Mesendoderm (in vitro differentiated cells): ENCODE measurements around the gene ANKS4B.

Source experiments
- DNase-seq: peaks from one replicate; pipeline ENCODE4 v3.0.0; 2013
- H2AK5ac ChIP-seq: 2 replicates; pipeline ENCODE4 v1.6.1; 2013; ENCODE audit warnings: low read length, inconsistent platforms
- H2BK120ac ChIP-seq: 2 replicates; pipeline ENCODE4 v1.6.1; 2013; ENCODE audit warnings: low read depth, mild to moderate bottlenecking, low read length, moderate library complexity, mixed read lengths
- H2BK15ac ChIP-seq: replicated peaks from 2 replicates; pipeline ENCODE4 v1.6.1; 2013; ENCODE audit warnings: low read depth, mild to moderate bottlenecking, moderate library complexity
- H2BK5ac ChIP-seq: 2 replicates; pipeline ENCODE4 v1.6.1; 2013; ENCODE audit warnings: low read length, inconsistent platforms
- H3K18ac ChIP-seq: 2 replicates; pipeline ENCODE4 v1.6.1; 2013; ENCODE audit warnings: mild to moderate bottlenecking, low read length, mixed read lengths
- H3K23ac ChIP-seq: one replicate; pipeline ENCODE4 v1.6.1; 2013; ENCODE audit warnings: low read length
- H3K27ac ChIP-seq: 2 replicates; pipeline ENCODE4 v1.5.1; 2013; ENCODE audit warnings: low read depth, mild to moderate bottlenecking, inconsistent platforms, low read length, moderate library complexity
- H3K27me3 ChIP-seq: 2 replicates; pipeline ENCODE4 v1.6.1; 2013; ENCODE audit warnings: low read length, control low read depth, mild to moderate bottlenecking, inconsistent platforms; ENCODE audit not compliant: insufficient read depth, poor library complexity
- H3K36me3 ChIP-seq: 2 replicates; pipeline ENCODE4 v1.6.1; 2013; ENCODE audit warnings: low read length, inconsistent platforms; ENCODE audit not compliant: control insufficient read depth, insufficient read depth
- H3K4ac ChIP-seq: one replicate; pipeline ENCODE4 v1.6.1; 2013; ENCODE audit warnings: low read depth, mild to moderate bottlenecking, low read length, moderate library complexity
- H3K4me1 ChIP-seq: 2 replicates; pipeline ENCODE4 v1.6.1; 2013; ENCODE audit warnings: low read depth, low read length, inconsistent platforms; ENCODE audit not compliant: control insufficient read depth
- H3K4me2 ChIP-seq: 2 replicates; pipeline ENCODE4 v1.6.1; 2013; ENCODE audit warnings: low read length
- H3K4me3 ChIP-seq: 2 replicates; pipeline ENCODE4 v1.5.1; 2013; ENCODE audit warnings: mild to moderate bottlenecking, low read length
- H3K56ac ChIP-seq: one replicate; pipeline ENCODE4 v1.6.1; 2013; ENCODE audit warnings: low read length
- H3K79me1 ChIP-seq: 2 replicates; pipeline ENCODE4 v1.6.1; 2013; ENCODE audit warnings: low read length, inconsistent platforms
- H3K79me2 ChIP-seq: 2 replicates; pipeline ENCODE4 v1.6.1; 2013; ENCODE audit warnings: mild to moderate bottlenecking, low read length; ENCODE audit not compliant: control insufficient read depth, insufficient read depth
- H3K9ac ChIP-seq: 2 replicates; pipeline ENCODE4 v1.6.1; 2013; ENCODE audit warnings: low read length, inconsistent platforms
- H4K5ac ChIP-seq: one replicate; pipeline ENCODE4 v1.6.1; 2013; ENCODE audit warnings: low read length
- H4K8ac ChIP-seq: one replicate; pipeline ENCODE4 v1.6.1; 2013; ENCODE audit warnings: low read depth, mild to moderate bottlenecking, control low read depth, low read length, moderate library complexity
- WGBS: extraction: QIAGEN DNeasy Blood & Tissue Kit; methylation state at CpG from one replicate; pipeline ENCODE4 v1.1.7; 2013; ENCODE audit warnings: low lambda C conversion rate, missing lambda C conversion rate; ENCODE audit not compliant: insufficient coverage; ENCODE audit errors: extremely low coverage; 5-methylcytosine and 5-hydroxymethylcytosine counted together

ANKS4B gene

DNA sequence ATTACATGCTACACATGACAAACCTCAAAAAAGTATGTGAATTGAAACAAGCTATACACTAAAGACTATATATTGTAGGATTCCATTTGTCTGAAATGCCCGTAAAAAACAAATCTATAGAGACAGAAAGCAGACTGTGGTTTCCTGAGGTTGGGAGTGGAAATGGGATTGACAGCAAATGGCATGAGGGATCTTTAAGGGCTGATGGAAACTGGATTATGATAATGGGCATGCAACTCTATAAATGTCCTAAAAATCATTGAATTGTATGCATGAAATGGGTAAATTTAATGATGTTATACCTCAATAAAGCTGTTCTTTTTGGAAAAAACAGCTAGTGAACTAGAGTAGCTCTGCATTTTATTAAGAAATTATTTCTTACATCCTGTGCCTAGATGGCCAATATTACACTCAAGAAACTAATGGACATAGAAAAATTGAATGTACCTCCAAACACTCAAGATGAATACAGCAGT, 416 bp upstream of the ANKS4B start:
- Histone ChIP-seq H3K4me2 (no peak overlapping the region), H3K4me1 (no peaks in the 10 kb centered on the region), H2AK5ac (no peak overlapping the region), H3K27me3 (no peaks in the 10 kb centered on the region), H2BK5ac (no peak overlapping the region), H3K23ac (no peak overlapping the region), H3K18ac (no peak overlapping the region), H3K9ac (no peak overlapping the region), H3K36me3 (no peaks in the 10 kb centered on the region), H3K79me2 (no peaks in the 10 kb centered on the region), H2BK120ac (no peak overlapping the region), H2BK15ac (no peak overlapping the region), H4K8ac (no peak overlapping the region), H3K56ac (no peak overlapping the region), H3K4ac (no peak overlapping the region), H3K27ac (no peak overlapping the region), H4K5ac (no peak overlapping the region), H3K4me3 (no peak overlapping the region), H3K79me1 (no peaks in the 10 kb centered on the region)
- no CpG with 5 or more reads among the region's 1 CpG for whole genome bisulfite sequencing
- DNase-seq, result no peak

DNA sequence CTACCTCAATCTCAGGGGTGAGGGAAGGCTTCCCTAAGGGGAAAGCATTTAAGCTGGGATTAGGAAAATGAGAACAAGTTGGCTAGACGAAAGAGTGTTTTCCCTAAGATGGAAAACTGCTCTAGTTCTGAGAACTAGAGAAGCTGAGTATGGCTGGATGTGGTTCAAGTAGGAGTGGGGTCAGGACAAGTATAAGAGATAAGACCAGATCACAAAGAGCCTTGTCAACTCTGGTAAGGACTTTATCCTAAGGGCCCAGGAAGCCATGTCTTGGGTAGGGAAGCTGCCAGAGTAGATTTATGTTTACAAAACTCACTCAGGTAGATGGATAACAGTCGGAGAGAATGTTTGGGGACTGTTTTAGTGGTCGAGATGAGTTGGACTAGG, 1.7 kb downstream of the ANKS4B start:
- Histone ChIP-seq H4K5ac (no peak overlapping the region), H3K9ac (no peak overlapping the region), H3K18ac (no peak overlapping the region), H2BK120ac (no peak overlapping the region), H3K27ac (no peak overlapping the region), H3K79me2 (no peaks in the 10 kb centered on the region), H3K27me3 (no peaks in the 10 kb centered on the region), H2AK5ac (no peak overlapping the region), H4K8ac (no peak overlapping the region), H3K56ac (no peak overlapping the region), H3K79me1 (no peaks in the 10 kb centered on the region), H3K36me3 (no peaks in the 10 kb centered on the region), H3K4me1 (no peaks in the 10 kb centered on the region), H3K4me2 (no peak overlapping the region), H2BK5ac (no peak overlapping the region), H3K4ac (no peak overlapping the region), H3K23ac (no peak overlapping the region), H2BK15ac (no peak overlapping the region), H3K4me3 (no peak overlapping the region)
- DNase-seq, result no peak
- 100% methylated on average over 1 of the region's 3 CpGs for WGBS

DNA sequence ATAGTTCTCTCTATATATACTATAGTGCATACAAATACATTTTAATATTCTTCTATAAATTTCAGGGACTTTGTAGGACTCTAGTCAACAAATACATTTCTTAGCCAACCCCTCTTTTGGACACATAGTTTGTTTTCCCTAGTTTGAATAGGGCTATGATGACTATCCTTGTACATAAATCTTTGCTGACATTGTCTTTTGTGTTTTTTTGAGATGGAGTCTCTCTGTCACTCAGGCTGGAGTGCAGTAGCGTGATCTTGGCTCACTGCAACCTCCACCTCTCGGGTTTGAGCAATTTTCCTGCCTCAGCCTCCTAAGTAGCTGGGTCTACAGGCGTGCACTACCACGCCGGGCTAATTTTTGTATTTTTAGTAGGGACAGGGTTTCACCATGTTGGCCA, 3.3 kb downstream of the ANKS4B start:
- H2BK15ac ChIP-seq, result no peak overlapping the region
- no peak overlapping the region for H4K5ac ChIP-seq
- H3K27ac ChIP-seq, result no peak overlapping the region
- DNase-seq, result no peak
- H3K36me3 ChIP-seq, result no peaks in the 10 kb centered on the region
- WGBS, result no CpG with 5 or more reads among the region's 5 CpGs
- no peaks in the 10 kb centered on the region for H3K27me3 ChIP-seq
- no peak overlapping the region for H3K4me3 ChIP-seq
- H3K23ac ChIP-seq, result no peak overlapping the region
- no peak overlapping the region for H2BK120ac ChIP-seq
- H2BK5ac ChIP-seq, result no peak overlapping the region
- H3K79me1 ChIP-seq, result no peaks in the 10 kb centered on the region
- no peak overlapping the region for H3K4ac ChIP-seq
- no peak overlapping the region for H3K56ac ChIP-seq
- no peak overlapping the region for H3K4me2 ChIP-seq
- no peak overlapping the region for H3K9ac ChIP-seq
- H3K18ac ChIP-seq, result no peak overlapping the region
- no peaks in the 10 kb centered on the region for H3K4me1 ChIP-seq
- no peak overlapping the region for H4K8ac ChIP-seq
- H2AK5ac ChIP-seq, result no peak overlapping the region
- no peaks in the 10 kb centered on the region for H3K79me2 ChIP-seq

DNA sequence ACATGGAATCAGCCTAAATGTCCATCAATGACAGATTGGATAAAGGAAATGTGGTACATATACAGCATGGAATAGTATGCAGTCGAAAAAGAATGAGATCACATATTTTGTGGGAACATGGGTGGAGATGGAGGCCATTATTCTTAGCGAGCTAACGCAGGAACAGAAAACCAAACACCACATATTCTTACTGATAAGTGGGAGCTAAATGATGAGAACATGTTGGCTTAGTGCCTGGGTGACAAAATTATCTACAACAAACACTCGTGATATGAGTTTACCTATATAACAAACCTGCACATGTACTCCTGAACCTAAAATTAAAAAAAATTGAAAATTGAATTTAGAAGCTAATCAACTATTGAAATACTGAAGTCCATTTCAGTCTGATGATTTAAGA, 6.1 kb downstream of the ANKS4B start:
- WGBS, result no CpG with 5 or more reads among the region's 4 CpGs

DNA sequence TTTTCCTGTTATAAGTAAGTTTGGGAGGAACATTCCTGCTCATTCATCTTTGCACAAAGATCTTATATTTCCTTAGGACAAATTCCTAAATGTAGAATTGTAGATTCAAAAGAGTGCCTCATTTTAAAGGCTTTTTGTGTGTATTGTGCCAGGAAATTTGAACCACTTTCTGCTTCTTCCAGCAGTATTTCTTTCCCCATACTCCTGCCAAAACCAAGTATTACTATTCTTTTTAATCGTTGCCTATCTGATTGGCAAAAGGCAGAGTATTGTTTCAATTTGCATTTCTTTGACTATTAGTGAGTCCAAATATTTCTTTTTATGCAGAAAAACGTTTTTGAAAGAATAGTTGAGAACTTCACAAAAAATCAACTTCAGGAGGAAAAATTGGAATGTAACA, 9.3 kb downstream of the ANKS4B start:
- Histone ChIP-seq H2BK5ac (no peak overlapping the region), H2BK15ac (no peak overlapping the region), H3K4me1 (no peaks in the 10 kb centered on the region), H3K56ac (no peak overlapping the region), H3K27me3 (no peaks in the 10 kb centered on the region), H3K23ac (no peak overlapping the region), H3K79me1 (no peaks in the 10 kb centered on the region), H3K27ac (no peak overlapping the region), H3K4ac (no peak overlapping the region), H4K8ac (no peak overlapping the region), H3K4me2 (no peak overlapping the region), H3K79me2 (no peaks in the 10 kb centered on the region), H2BK120ac (no peak overlapping the region), H2AK5ac (no peak overlapping the region), H3K9ac (no peak overlapping the region), H3K4me3 (no peak overlapping the region), H3K36me3 (no peaks in the 10 kb centered on the region), H4K5ac (no peak overlapping the region), H3K18ac (no peak overlapping the region)
- no CpG with 5 or more reads among the region's 2 CpGs for whole genome bisulfite sequencing
- no peak for DNase-seq

More for the DNA sequence above, 6.1 kb downstream of the ANKS4B start:
- no peak overlapping the region for H3K56ac ChIP-seq
- no peak overlapping the region for H3K27ac ChIP-seq
- no peak overlapping the region for H3K4ac ChIP-seq
- no peaks in the 10 kb centered on the region for H3K27me3 ChIP-seq
- no peaks in the 10 kb centered on the region for H3K36me3 ChIP-seq
- no peak overlapping the region for H4K5ac ChIP-seq
- no peak overlapping the region for H3K4me3 ChIP-seq
- no peak overlapping the region for H3K23ac ChIP-seq
- H2BK120ac ChIP-seq, result no peak overlapping the region
- H2BK5ac ChIP-seq, result no peak overlapping the region
- no peak overlapping the region for H4K8ac ChIP-seq
- no peak for DNase-seq
- H3K4me1 ChIP-seq, result no peaks in the 10 kb centered on the region
- H3K9ac ChIP-seq, result no peak overlapping the region
- H3K4me2 ChIP-seq, result no peak overlapping the region
- H2BK15ac ChIP-seq, result no peak overlapping the region
- no peaks in the 10 kb centered on the region for H3K79me1 ChIP-seq
- H3K79me2 ChIP-seq, result no peaks in the 10 kb centered on the region
- no peak overlapping the region for H2AK5ac ChIP-seq
- no peak overlapping the region for H3K18ac ChIP-seq

DNA sequence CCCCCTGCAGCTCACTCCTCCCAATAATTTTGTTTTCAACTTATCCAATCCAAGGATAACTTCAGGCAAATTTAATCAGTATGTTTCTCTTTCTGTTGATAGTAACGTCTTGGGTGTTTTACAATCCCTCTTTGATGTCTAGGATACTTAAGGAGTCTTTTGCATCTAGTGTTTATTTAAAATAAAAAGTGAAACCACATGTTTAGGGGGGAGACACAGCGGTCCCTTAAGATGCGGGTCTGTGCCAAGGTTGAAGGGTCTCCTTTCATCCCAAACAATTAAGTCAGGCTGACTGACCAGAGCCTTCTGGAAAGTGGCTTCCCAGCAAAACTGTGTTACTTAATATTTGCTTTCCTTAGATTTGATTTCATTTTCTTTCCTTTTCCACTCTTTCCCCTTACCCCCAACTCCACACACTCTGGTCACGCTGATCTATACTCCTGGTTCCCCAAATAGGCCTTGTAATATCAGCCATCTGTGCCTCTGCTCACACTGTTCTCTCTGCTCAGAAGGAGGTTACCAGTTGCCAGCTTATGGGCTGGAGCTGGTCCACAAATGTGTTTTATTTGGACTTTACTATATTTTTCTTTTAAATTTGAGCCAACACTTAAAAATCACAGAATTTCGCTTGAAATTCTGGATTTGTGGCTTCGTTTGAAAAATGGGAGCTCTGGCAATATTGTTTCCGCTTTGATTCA, 11.2 kb downstream of the ANKS4B start:
- Histone ChIP-seq H3K27me3 (no peaks in the 10 kb centered on the region), H3K9ac (no peak overlapping the region), H3K36me3 (no peaks in the 10 kb centered on the region), H3K18ac (no peak overlapping the region), H4K8ac (no peak overlapping the region), H3K4me1 (no peaks in the 10 kb centered on the region), H4K5ac (no peak overlapping the region), H3K4ac (no peak overlapping the region), H3K23ac (no peak overlapping the region), H2BK120ac (no peak overlapping the region), H2BK15ac (no peak overlapping the region), H3K79me1 (no peaks in the 10 kb centered on the region), H2BK5ac (no peak overlapping the region), H2AK5ac (no peak overlapping the region), H3K4me2 (no peak overlapping the region), H3K27ac (no peak overlapping the region), H3K4me3 (no peak overlapping the region), H3K56ac (no peak overlapping the region), H3K79me2 (no peaks in the 10 kb centered on the region)
- no peak for DNase-seq
- WGBS, result no CpG with 5 or more reads among the region's 7 CpGs
